ENCODE results near the gene COL18A1. TPM values are rescaled to one million over a fixed set of nuclear protein-coding genes. Genes with fewer than 3 reads are reported as not detected.

The COL18A1 gene
- total RNA-seq, 1 experiment from 2014 or later: 838 TPM

DNA sequence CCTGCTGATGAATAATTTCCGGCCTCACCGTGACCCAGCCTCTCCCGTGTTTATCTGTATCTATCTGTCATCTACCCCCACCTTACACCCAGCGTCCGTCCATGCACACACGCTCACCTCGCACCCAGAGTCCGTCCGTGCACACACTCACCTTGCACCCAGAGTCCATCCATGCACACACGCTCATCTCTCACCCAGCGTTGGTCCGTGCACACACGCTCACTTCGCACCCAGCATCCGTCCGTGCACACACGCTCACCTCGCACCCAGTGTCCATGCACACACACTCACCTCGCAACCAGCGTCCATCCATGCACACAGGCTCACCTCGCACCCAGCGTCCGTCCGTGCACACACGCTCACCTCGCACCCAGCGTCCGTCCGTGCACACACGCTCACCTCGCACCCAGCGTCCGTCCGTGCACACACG lies 25.0 kb upstream of the COL18A1 start:
- no peak for DNase-seq (ENCODE audit: low read depth)
- in situ Hi-C loops (cut with HindIII; ENCODE audit: low pct_unique_long_range_greater_than_20kb, low sequenced_read_pairs): no loop called here

DNA sequence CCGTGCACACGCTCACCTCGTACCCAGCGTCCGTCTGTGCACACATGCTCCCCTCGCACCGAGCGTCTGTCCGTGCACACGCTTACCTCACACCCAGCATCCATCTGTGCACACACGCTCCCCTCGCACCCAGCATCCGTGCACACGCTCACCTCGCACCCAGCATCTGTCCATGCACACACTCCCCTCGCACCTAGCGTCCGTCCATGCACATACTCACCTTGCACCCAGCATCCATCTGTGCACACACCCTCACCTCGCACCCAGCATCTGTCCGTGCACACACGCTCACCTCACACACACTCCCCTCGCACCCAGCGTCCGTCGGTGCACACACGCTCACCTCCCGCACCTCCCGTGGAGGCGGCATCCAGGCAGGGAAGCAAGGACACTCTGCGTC lies 24.4 kb upstream of the COL18A1 start:
- in situ Hi-C loops (cut with HindIII; ENCODE audit: low pct_unique_long_range_greater_than_20kb, low sequenced_read_pairs): no loop called here
- no peak for DNase-seq (ENCODE audit: low read depth)

DNA sequence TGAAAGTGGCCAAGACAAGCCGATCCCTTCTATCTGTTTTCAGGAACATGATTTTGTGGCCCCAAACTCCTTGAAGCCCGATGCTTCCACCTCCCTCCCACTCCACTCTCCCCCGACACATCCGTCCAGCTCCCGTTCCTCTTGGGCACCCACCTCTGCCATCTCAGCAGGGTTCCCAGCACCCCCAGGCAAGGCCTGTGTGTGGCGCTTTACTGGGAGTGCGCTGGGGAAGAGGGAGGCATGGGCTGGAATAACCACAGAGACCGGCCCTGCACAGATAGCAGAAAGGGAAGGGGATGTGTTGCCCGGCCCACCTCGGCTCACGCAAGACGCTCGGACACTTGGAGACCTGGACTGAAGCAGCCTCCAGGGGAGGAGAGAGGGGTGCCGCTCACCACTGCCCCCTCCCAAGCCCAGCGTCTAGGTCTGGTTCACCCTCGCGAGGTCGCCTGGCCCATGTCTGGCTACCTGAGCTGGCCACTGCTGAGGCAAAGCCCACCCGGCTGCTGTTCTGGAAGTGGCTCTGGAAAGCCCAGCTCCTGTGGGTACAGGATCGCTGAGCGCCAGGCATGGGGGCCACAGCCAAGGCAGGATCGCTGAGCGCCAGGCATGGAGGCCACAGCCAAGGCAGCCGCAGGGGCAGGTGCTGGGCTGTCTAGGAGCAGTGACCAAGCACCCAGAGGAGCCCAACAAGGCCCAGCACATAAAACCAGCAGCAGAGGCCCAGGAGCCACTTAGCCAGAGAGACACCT lies 23.8 kb upstream of the COL18A1 start:
- in situ Hi-C loops (cut with HindIII; ENCODE audit: low pct_unique_long_range_greater_than_20kb, low sequenced_read_pairs): no loop called here
- no peak for DNase-seq (ENCODE audit: low read depth)

- in situ Hi-C loops (cut with HindIII; ENCODE audit: low pct_unique_long_range_greater_than_20kb, low sequenced_read_pairs): no loop called here
These were observed 22.9 kb upstream of the COL18A1 start for GRCh38 chr21:45381865-45382696.

GRCh38 chr21:45382697-45382997 lies 22.3 kb upstream of the COL18A1 start:
- in situ Hi-C loops (cut with HindIII; ENCODE audit: low pct_unique_long_range_greater_than_20kb, low sequenced_read_pairs): no loop called here
- DNase-seq (ENCODE audit: low read depth): no peak

More at GRCh38 chr21:45381865-45382696, 22.9 kb upstream of the COL18A1 start:
- no peak for DNase-seq (ENCODE audit: low read depth)

DNA sequence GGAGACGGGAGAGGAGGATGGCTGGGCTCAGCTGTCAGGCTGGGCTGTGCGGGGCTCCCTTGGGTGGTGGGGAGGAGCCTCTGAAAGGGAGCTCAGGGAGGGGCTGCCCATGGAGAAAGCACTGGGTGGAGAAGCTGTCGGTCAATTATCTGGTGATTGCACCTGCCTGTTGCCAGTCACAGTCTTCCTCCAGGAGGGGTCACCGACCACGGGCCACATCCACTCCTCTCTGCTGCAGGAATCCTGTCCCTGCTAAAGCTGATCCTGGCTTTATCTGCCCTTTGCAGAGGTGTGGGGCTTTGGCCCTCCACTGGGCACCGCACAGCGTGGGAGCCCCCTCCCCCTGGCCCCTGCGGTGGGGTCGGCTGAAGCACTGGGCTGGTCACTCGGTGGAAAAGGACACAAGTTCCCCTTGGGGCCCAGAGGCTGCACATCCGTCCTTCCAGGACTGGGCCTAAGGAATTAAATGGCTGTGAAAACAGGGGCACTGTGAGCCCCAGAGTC lies 21.8 kb upstream of the COL18A1 start:
- in situ Hi-C loops (cut with HindIII; ENCODE audit: low pct_unique_long_range_greater_than_20kb, low sequenced_read_pairs): no loop called here
- DNase-seq (ENCODE audit: low read depth): no peak

- DNase-seq (ENCODE audit: low read depth): no peak
- in situ Hi-C loops (cut with HindIII; ENCODE audit: low pct_unique_long_range_greater_than_20kb, low sequenced_read_pairs): no loop called here
These were observed 21.3 kb upstream of the COL18A1 start for GRCh38 chr21:45383615-45384201.

DNA sequence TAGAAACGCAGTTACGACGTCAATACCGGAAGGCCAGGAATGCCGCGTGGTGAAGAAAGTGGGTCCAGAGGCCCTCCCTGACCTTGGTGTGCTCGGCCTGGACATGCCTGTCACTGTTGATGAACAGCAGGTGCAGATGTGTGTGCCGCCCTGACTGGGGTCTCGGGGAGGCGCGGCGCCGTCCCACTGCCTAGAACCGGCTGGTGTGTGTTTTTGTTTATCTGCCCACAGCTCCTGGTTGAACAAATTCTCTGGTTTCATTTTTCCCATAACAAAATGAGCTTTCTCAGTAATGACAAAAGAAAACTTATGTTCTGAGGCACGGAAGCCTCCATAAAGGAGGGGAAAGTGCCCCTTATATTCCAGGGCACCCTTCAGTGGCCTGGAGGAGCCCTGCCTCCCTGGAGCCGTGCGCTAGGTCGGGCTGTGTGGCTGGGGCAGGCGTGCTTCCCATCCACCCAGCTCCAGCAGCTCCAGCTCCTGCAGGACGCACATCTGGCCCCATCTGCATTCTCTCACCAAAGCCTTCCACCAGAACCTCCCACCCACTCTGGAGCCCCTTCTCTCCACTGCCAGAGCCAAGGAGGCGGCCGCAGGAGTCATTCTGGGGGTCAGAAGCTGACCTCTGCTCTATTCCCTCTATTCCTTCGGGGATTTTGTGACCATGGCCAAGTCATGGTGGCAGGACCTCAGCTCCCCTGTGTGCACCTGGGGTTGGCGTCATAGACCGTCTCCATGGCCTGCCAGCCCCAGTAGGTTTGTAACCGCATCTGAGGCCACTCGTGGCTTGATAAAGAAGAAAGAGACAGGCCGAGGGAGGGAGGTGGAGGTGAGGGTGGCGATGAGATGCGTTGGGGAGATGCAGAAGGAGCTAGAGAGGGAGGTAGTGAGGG lies 20.1 kb upstream of the COL18A1 start:
- in situ Hi-C loops (cut with HindIII; ENCODE audit: low pct_unique_long_range_greater_than_20kb, low sequenced_read_pairs): no loop called here
- DNase-seq (ENCODE audit: low read depth): no peak

GRCh38 chr21:45385549-45386050 lies 19.4 kb upstream of the COL18A1 start:
- in situ Hi-C loops (cut with HindIII; ENCODE audit: low pct_unique_long_range_greater_than_20kb, low sequenced_read_pairs): no loop called here
- no peak for DNase-seq (ENCODE audit: low read depth)

DNA sequence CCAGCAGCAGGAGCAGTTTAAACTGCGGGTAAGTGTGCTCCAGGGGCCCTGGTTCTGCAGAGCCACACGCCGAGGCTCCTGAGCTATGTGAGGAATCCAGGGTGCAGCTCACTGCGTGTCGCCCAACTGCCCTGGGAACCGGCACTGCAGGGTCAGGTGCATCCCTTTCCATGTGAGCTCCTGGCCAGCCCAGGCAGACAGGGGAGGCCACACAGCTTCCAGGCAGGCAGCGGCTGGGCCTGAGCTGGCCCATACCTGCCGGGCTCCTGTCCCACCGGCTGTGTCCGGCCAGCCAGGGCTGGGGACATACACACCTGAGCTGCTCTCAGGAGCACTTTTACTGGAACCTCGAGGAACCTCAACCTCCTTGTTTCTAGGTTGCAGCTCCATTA lies 18.6 kb upstream of the COL18A1 start:
- no peak for DNase-seq (ENCODE audit: low read depth)
- in situ Hi-C loops (cut with HindIII; ENCODE audit: low pct_unique_long_range_greater_than_20kb, low sequenced_read_pairs): no loop called here

- peak; percentile 70 for DNase-seq (ENCODE audit: low read depth)
- in situ Hi-C loops (cut with HindIII; ENCODE audit: low pct_unique_long_range_greater_than_20kb, low sequenced_read_pairs): no loop called here
These were observed 18.1 kb upstream of the COL18A1 start for GRCh38 chr21:45386728-45387371.

DNA sequence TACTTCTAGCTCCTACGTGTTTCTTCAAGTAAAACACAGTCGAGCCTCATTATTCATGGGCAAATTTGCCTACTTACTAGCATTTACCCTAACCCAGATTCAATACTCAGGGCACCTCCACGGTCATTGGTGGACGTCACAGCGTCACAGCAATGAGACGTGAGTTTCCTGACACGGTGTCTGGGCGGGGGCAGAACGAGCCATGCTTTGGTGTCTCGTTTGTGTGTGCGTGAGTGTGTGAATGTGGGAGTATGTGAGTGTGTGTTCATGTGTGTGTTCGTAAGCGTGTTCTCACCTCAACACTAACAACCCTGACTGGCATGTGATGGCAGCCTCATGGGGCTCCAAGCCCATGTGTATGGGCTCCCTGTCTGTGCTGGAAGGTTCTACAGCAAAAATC lies 17.5 kb upstream of the COL18A1 start:
- in situ Hi-C loops (cut with HindIII; ENCODE audit: low pct_unique_long_range_greater_than_20kb, low sequenced_read_pairs): no loop called here
- no peak for DNase-seq (ENCODE audit: low read depth)

- no peak for DNase-seq (ENCODE audit: low read depth)
- in situ Hi-C loops (cut with HindIII; ENCODE audit: low pct_unique_long_range_greater_than_20kb, low sequenced_read_pairs): no loop called here
These were observed 16.9 kb upstream of the COL18A1 start for GRCh38 chr21:45388011-45388521.

DNA sequence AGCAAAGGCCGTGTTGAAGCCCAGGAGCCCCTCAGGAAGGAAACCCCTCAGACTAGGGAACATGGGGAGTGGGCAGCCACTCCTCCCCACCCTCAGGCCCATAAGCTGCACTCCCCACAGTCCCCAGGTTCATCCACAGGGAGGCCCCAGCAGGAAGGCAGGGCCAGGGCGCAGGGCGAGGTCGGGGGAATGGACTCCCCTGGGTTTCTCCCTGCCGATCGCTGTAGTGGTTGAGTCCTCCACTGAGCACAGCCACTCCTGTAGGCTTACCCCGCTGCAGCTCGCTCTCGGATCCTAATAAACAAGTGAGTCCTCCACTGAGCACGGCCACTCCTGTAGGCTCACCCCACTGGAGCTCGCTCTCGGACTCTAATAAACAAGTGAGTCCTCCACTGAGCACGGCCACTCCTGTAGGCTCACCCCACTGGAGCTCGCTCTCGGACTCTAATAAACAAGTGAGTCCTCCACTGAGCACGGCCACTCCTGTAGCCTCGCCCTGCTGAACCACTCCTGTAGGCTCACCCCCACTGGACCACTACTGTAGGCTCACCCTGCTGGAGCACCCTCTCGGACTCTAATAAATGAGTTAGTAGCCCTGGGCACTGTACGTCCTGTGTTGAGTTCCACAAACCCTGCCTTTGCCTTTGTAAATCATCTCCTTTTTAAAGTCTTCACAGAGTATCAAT lies 16.2 kb upstream of the COL18A1 start:
- in situ Hi-C loops (cut with HindIII; ENCODE audit: low pct_unique_long_range_greater_than_20kb, low sequenced_read_pairs): no loop called here
- DNase-seq (ENCODE audit: low read depth): no peak

GRCh38 chr21:45390121-45390751 lies 14.7 kb upstream of the COL18A1 start:
- DNase-seq (ENCODE audit: low read depth): no peak
- in situ Hi-C loops (cut with HindIII; ENCODE audit: low pct_unique_long_range_greater_than_20kb, low sequenced_read_pairs): no loop called here

- in situ Hi-C loops (cut with HindIII; ENCODE audit: low pct_unique_long_range_greater_than_20kb, low sequenced_read_pairs): no loop called here
These were observed 13.9 kb upstream of the COL18A1 start for GRCh38 chr21:45390831-45391742.

More at GRCh38 chr21:45390831-45391742, 13.9 kb upstream of the COL18A1 start:
- no peak for DNase-seq (ENCODE audit: low read depth)

Data from Caki2 (cell line).